GM21528 (cell line): Measurements from ENCODE around the gene ALDH1L2.
"Not testable (repeated sequence)": the region's sequence is repeated elsewhere in the genome, so short reads cannot be mapped to it uniquely, and the experiment has no call there.

Experiments
- ATAC-seq: cut with Tn5 transposase; IDR thresholded peaks from one replicate; pipeline ENCODE4 v1.9.1; 2021; ENCODE audit warnings: mild to moderate bottlenecking, moderate library complexity; ENCODE audit not compliant: unreplicated experiment, low FRiP score

Gene ALDH1L2

DNA sequence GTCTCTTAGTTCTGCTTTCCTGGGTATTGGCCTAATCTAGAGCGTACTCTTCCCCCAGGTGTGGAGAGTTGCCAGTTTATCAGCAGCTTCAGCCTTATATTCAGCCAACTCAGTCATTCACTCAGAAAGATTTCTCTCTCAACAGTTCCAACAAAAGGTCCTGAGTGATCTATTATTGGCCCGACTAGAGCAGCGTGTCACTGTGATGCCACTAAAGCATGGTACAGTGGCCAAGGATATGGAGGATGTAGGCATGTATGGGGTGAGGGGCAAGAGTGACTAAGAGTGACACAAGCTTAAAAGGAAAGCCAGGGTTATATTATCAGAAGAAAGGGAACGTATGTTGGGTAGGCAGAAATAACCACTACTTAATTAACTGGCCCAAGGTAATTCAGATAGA is 93.3 kb downstream of the ALDH1L2 start:
- no peak for ATAC-seq

- peak; percentile 97 for ATAC-seq
These were observed 98.0 kb downstream of the ALDH1L2 start, which contains the start of gene NOPCHAP1 for GRCh38 chr12:104986022-104986941. TSS of gene NOPCHAP1 (plus strand) at chr12:104986316. CDS start at chr12:104986353, 37 bp downstream.

- ATAC-seq, result no peak
These were observed 99.1 kb downstream of the ALDH1L2 start for GRCh38 chr12:104985206-104985605.

- not testable (repeated sequence) for ATAC-seq
These were observed 106.6 kb downstream of the ALDH1L2 start for GRCh38 chr12:104977688-104978087.

DNA sequence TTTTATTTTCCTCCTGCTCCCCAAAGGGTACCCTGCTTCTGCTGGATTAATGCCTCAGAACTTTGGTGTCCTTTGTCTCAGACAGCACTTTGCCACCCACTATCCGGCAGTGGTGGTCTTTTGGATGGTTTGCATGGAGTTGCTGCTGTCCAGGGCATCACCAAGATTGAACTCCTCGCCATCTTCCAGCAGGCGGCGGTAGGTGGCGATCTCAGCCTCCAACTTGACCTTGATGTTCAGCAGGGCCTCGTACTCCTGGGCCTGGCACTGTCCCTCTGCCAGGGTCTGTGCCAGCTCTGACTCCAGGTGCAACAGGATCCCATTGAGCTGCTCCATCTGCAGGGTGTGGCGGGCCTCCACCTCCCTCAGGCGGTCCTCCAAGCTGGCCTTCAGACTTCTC is 107.6 kb downstream of the ALDH1L2 start:
- ATAC-seq, result no peak

DNA sequence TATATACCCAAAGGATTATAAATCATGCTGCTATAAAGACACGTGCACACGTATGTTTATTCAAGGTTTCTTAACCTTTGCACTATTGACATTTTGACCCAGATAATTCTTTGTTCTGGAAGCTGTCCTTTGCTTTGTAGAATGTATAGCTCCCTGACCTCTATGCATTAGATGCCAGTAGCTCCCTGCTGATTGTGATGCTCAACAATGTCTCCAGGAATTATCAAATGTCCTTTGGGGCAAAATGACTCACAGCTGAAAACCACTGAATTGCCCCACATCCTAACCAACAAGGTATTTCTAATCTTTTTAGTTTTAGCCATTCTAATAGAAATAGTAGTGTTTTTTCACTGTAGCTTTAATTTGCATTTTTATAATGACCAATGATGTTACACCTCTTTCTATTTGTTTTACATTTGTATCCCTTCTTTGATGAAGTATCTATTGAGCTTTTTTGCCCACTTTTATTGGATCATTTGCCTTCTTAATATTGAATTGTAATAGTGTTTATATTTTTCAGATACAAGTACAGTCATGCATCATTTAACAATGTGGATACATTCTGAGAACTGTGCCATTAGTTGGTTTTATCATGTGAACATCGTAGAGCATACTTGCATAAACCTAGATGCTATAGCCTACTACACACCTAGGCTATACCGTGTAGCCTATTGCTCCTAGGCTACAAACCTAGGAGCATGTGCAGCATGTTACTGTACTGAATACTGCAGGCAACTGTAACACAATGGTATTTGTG is 108.5 kb downstream of the ALDH1L2 start:
- no peak for ATAC-seq

DNA sequence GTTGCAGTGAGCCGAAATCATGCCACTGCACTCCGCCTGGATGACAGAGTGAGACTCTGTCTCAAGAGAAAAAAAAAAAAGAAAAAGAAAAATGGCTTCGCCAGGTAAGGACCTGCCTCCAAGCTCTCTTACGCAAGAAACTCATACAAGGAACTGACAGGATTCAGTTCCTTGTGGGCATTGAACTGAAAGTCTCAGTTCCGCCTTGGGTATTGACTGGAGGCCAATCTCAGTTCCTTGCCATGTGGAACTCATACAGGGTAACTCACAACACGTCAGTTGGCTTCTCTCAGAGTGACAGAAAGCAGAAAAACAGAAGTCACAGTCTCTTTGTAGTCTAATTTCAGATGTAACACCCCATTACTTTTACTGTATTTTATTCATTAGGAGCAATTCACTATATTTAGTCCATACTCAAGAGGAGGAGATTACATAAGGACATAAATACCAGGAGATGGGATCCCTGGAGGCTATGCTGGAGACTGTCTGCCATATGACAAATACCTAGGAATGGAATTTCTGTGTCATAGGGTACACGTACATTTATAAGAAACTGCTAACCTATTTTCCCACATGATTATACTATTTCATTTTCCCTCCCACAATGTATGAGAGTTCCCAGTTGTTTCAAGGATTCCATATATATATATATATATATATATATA is 109.5 kb downstream of the ALDH1L2 start:
- peak; percentile 94 for ATAC-seq

DNA sequence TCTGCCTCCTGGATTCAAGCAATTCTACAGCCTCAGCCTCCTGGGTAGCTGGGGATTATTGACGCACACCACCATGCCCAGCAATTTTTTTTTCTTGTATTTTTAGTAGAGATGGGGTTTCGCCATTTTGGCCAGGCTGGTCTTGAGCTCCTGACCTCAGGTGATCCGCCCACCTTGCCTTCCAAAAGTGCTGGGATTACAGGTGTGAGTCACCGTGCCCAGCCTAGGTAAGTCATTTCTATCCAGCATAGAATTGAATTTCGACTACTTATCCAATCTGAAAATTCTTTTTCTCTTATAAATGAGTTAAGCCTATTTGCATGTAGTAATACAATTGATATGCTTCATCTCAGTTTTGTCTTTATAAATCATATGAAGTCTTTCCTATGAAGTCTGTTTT is 111.0 kb downstream of the ALDH1L2 start:
- ATAC-seq, result no peak

DNA sequence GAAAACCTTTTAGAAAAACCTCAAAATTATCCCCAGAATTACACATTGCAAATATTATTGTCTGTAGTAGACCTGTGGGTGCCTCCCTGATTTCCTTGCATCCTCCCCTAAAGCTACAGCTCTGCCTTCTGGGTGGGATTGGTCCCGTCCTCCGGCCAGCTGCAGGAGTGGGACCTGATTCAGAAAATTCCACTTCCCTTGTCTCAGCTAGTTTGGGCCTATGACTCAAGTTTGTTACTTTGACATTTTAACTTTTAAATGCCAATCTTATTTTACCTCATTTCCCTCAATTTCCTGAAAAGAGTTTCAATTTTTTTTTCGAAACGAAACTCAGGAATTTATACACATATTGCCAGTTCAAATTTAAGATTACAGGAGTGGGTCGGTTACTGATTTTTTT is 113.0 kb downstream of the ALDH1L2 start:
- no peak for ATAC-seq
